HEK293 (cell line): ENCODE results near the gene GAS7.

Experiments used
- CTCF ChIA-PET: fragments of 350-600 bp; formaldehyde crosslinking; extraction: SDS; loops from one replicate; lab custom pipeline; 2021; ENCODE audit warnings: antibody characterized with exemption; lab: Yijun Ruan, JAX
- POLR2A ChIA-PET: fragments of 300-600 bp; formaldehyde crosslinking; extraction: SDS; loops from one replicate; lab custom pipeline; 2020; ENCODE audit warnings: antibody characterized with exemption, inconsistent platforms; lab: Yijun Ruan, JAX
- H3K27ac ChIP-seq: fragments of 200-500 bp; sonication (Bioruptor generic); 2 replicates; pipeline ENCODE4 v1.5.1; 2014; ENCODE audit warnings: low read depth, low read length, control low read depth, inconsistent platforms; ENCODE audit errors: extremely low read depth
- H3K36me3 ChIP-seq, 2 experiments: fragments of 200-500 bp in 1 of 2; sonication (Bioruptor generic) in 1 of 2; 1 replicate in 1 of 2; 2 replicates in 1 of 2; pipeline ENCODE4 v1.5.1; 2014 to 2017; ENCODE audit warnings: inconsistent platforms in 2 of 2, low read length in 2 of 2; ENCODE audit not compliant: control insufficient read depth in 2 of 2, insufficient read depth in 1 of 2
- H3K4me1 ChIP-seq: fragments of 200-500 bp; sonication (Bioruptor generic); 2 replicates; pipeline ENCODE4 v1.5.1; 2014; ENCODE audit warnings: mild to moderate bottlenecking, low read length, inconsistent platforms; ENCODE audit not compliant: control insufficient read depth, insufficient read depth
- H3K4me3 ChIP-seq: 2 replicates; pipeline ENCODE4 v1.5.1; 2011; ENCODE audit warnings: low read depth, mild to moderate bottlenecking, control low read depth, low read length, moderate library complexity
- H3K9me3 ChIP-seq: fragments of 200-500 bp; sonication (Bioruptor generic); 2 replicates; pipeline ENCODE4 v1.5.1; 2014; ENCODE audit warnings: low read depth, low read length, inconsistent platforms; ENCODE audit not compliant: control insufficient read depth, insufficient read depth
- BCL6B ChIP-seq: fragments of 450-650 bp; formaldehyde crosslinking; IDR thresholded peaks from 2 replicates; pipeline ENCODE4 v1.5.1; 2017; ENCODE audit warnings: missing biosample characterization, missing genetic modification characterization
- GFI1B ChIP-seq: fragments of 450-650 bp; formaldehyde crosslinking; IDR thresholded peaks from 2 replicates; pipeline ENCODE4 v1.5.1; 2016; ENCODE audit warnings: missing biosample characterization, missing genetic modification characterization
- KLF7 ChIP-seq: fragments of 450-650 bp; formaldehyde crosslinking; IDR thresholded peaks from 2 replicates; pipeline ENCODE4 v1.5.1; 2016; ENCODE audit warnings: missing biosample characterization, missing genetic modification characterization, borderline replicate concordance
- MYNN ChIP-seq: fragments of 450-650 bp; formaldehyde crosslinking; IDR thresholded peaks from 2 replicates; pipeline ENCODE4 v1.5.1; 2016; ENCODE audit warnings: missing biosample characterization, missing genetic modification characterization, borderline replicate concordance
- PATZ1 ChIP-seq: fragments of 450-650 bp; formaldehyde crosslinking; IDR thresholded peaks from 2 replicates; pipeline ENCODE4 v1.5.1; 2016; ENCODE audit warnings: missing biosample characterization, missing genetic modification characterization
- RBAK ChIP-seq: fragments of 450-650 bp; formaldehyde crosslinking; IDR thresholded peaks from 2 replicates; pipeline ENCODE4 v1.5.1; 2016; ENCODE audit warnings: missing biosample characterization, missing genetic modification characterization
- SALL2 ChIP-seq: fragments of 450-650 bp; formaldehyde crosslinking; IDR thresholded peaks from 2 replicates; pipeline ENCODE4 v1.5.0; 2017; ENCODE audit warnings: missing biosample characterization, mild to moderate bottlenecking, missing genetic modification characterization, borderline replicate concordance
- SP2 ChIP-seq: fragments of 450-650 bp; formaldehyde crosslinking; IDR thresholded peaks from 2 replicates; pipeline ENCODE4 v1.5.1; 2016; ENCODE audit warnings: missing biosample characterization, missing genetic modification characterization
- TCF7L2 ChIP-seq: IDR thresholded peaks from 2 replicates; pipeline ENCODE4 v1.6.1; 2011; ENCODE audit warnings: low read depth, mild to moderate bottlenecking, inconsistent platforms, low read length, moderate library complexity, borderline replicate concordance
- ZBTB6 ChIP-seq: fragments of 450-650 bp; formaldehyde crosslinking; IDR thresholded peaks from 2 replicates; pipeline ENCODE4 v1.5.1; 2017; ENCODE audit warnings: missing biosample characterization, missing genetic modification characterization
- ZFP41 ChIP-seq: fragments of 450-650 bp; formaldehyde crosslinking; IDR thresholded peaks from 2 replicates; pipeline ENCODE4 v1.5.1; 2016; ENCODE audit warnings: missing biosample characterization, missing genetic modification characterization, borderline replicate concordance
- ZFP69B ChIP-seq: fragments of 450-650 bp; formaldehyde crosslinking; IDR thresholded peaks from 2 replicates; pipeline ENCODE4 v1.5.1; 2016; ENCODE audit warnings: missing biosample characterization, missing genetic modification characterization
- ZNF140 ChIP-seq: fragments of 450-650 bp; formaldehyde crosslinking; IDR thresholded peaks from 2 replicates; pipeline ENCODE4 v1.5.1; 2016; ENCODE audit warnings: missing biosample characterization, missing genetic modification characterization
- ZNF280D ChIP-seq: fragments of 450-650 bp; formaldehyde crosslinking; IDR thresholded peaks from 2 replicates; pipeline ENCODE4 v1.5.1; 2016; ENCODE audit warnings: missing biosample characterization, missing genetic modification characterization
- ZNF311 ChIP-seq: fragments of 450-650 bp; formaldehyde crosslinking; IDR thresholded peaks from 2 replicates; pipeline ENCODE4 v1.5.1; 2017; ENCODE audit warnings: missing biosample characterization, missing genetic modification characterization, borderline replicate concordance
- ZNF510 ChIP-seq: fragments of 450-650 bp; formaldehyde crosslinking; IDR thresholded peaks from 2 replicates; pipeline ENCODE4 v1.5.1; 2018; ENCODE audit warnings: mild to moderate bottlenecking, missing genetic modification characterization, missing biosample characterization; ENCODE audit not compliant: insufficient replicate concordance
- ZNF548 ChIP-seq: fragments of 450-650 bp; formaldehyde crosslinking; IDR thresholded peaks from 2 replicates; pipeline ENCODE4 v1.5.1; 2016; ENCODE audit warnings: missing biosample characterization, missing genetic modification characterization
- ZNF549 ChIP-seq: fragments of 450-650 bp; IDR thresholded peaks from 2 replicates; pipeline ENCODE4 v1.5.1; 2018; ENCODE audit warnings: missing biosample characterization, missing genetic modification characterization, mild to moderate bottlenecking, inconsistent platforms, moderate library complexity
- ZNF596 ChIP-seq: fragments of 450-650 bp; IDR thresholded peaks from 2 replicates; pipeline ENCODE4 v1.5.0; 2018; ENCODE audit warnings: missing biosample characterization, mild to moderate bottlenecking, missing genetic modification characterization, moderate library complexity

Gene GAS7

GRCh38 chr17:10186771-10187410 is 11.5 kb downstream of the GAS7 start:
- TF ChIP-seq MYNN (tag by site-specific recombination) = no peak
- TF ChIP-seq ZFP41 (tag by site-specific recombination) = no peak
- TF ChIP-seq BCL6B = no peak
- TF ChIP-seq ZNF548 (tag by site-specific recombination) = no peak
- TF ChIP-seq RBAK (tag by site-specific recombination) = no peak
- TF ChIP-seq ZFP69B (tag by site-specific recombination) = no peak
- TF ChIP-seq SP2 (tag by site-specific recombination) = no peak
- no peak for TF ChIP-seq PATZ1
- TF ChIP-seq KLF7 (tag by site-specific recombination) = no peak
- TF ChIP-seq ZNF311 (tag by site-specific recombination) = no peak
- TF ChIP-seq SALL2 (tag by site-specific recombination) = no peak
- no peak for TF ChIP-seq ZNF549
- no peak for TF ChIP-seq ZNF510 (tag by site-specific recombination)
- TF ChIP-seq ZNF140 (tag by site-specific recombination) = no peak
- TF ChIP-seq ZNF596 (tag by site-specific recombination) = no peak
- no peak for TF ChIP-seq TCF7L2
- no peak for TF ChIP-seq GFI1B (tag by site-specific recombination)
- TF ChIP-seq ZBTB6 (tag by site-specific recombination) = no peak
- no peak for TF ChIP-seq ZNF280D (tag by site-specific recombination)
- Histone ChIP-seq H3K9me3 (no peaks in the 10 kb centered on the region), H3K4me1 (peaks cover 3% of the 10 kb centered on the region; the same call in 1 of the 2 replicates), H3K27ac (no peak overlapping the region), H3K36me3 (no peaks in the 10 kb centered on the region), H3K4me3 (no peak overlapping the region)
- ChIA-PET CTCF (interaction anchor here (0.6 kb wide), 1 partner anchor 151 kb away, joined by 3 read pairs; no protein-coding TSS in a partner anchor), POLR2A (no interaction called here)
